SU-DHL-6 (cell line): ENCODE results near the gene SUPT7L.

ENCODE experiments used
- H2AFZ ChIP-seq: fragments of 200-600 bp; sonication (generic); 2 replicates; pipeline ENCODE4 v1.6.1; 2014; ENCODE audit warnings: low read depth, mild to moderate bottlenecking, moderate library complexity, mixed read lengths, antibody characterized with exemption, low read length; ENCODE audit not compliant: severe bottlenecking
- H3F3A ChIP-seq: fragments of 200-600 bp; shearing (Covaris generic); 2 replicates; pipeline ENCODE4 v1.6.0; 2016; ENCODE audit warnings: antibody characterized with exemption, mild to moderate bottlenecking; ENCODE audit not compliant: insufficient read depth
- H3K27ac ChIP-seq: fragments of 200-600 bp; sonication (generic); 2 replicates; pipeline ENCODE4 v1.5.1; 2016; ENCODE audit warnings: low read depth, mild to moderate bottlenecking, low read length, moderate library complexity, mixed read lengths
- H3K27me3 ChIP-seq: fragments of 200-600 bp; sonication (generic), shearing (Covaris generic); 2 replicates; pipeline ENCODE4 v1.6.0; 2014; ENCODE audit warnings: mild to moderate bottlenecking, low read length
- H3K36me3 ChIP-seq: fragments of 200-600 bp; sonication (generic); 2 replicates; pipeline ENCODE4 v1.6.1; 2014; ENCODE audit warnings: mild to moderate bottlenecking, low read length, mixed read lengths
- H3K4me2 ChIP-seq: fragments of 300-600, 200-600 bp; shearing (Covaris generic), sonication (generic); 2 replicates; pipeline ENCODE4 v1.6.0; 2014; ENCODE audit warnings: low read length, low read depth, mild to moderate bottlenecking; ENCODE audit not compliant: poor library complexity, severe bottlenecking
- H3K4me3 ChIP-seq: fragments of 200-600 bp; sonication (generic); 2 replicates; pipeline ENCODE4 v1.5.1; 2014; ENCODE audit warnings: antibody characterized with exemption, low read length, mild to moderate bottlenecking, mixed read lengths; ENCODE audit not compliant: insufficient read depth, poor library complexity, severe bottlenecking
- H3K79me2 ChIP-seq: fragments of 200-600 bp; sonication (generic); 2 replicates; pipeline ENCODE4 v1.6.1; 2014; ENCODE audit warnings: mild to moderate bottlenecking, low read length, moderate library complexity; ENCODE audit not compliant: insufficient read depth
- H3K9ac ChIP-seq: fragments of 200-600 bp; sonication (generic); 2 replicates; pipeline ENCODE4 v1.7.0; 2014; ENCODE audit warnings: mild to moderate bottlenecking, low read length
- H3K9me2 ChIP-seq: fragments of 200-600 bp; sonication (generic); replicated peaks from 2 replicates; pipeline ENCODE4 v1.6.1; 2014; ENCODE audit warnings: low read length; ENCODE audit not compliant: insufficient read depth
- H3K9me3 ChIP-seq: fragments of 200-600 bp; sonication (generic); 2 replicates; pipeline ENCODE4 v1.6.1; 2014; ENCODE audit warnings: low read length, mixed read lengths; ENCODE audit not compliant: insufficient read depth
- H4K20me1 ChIP-seq: fragments of 200-600 bp; sonication (generic); 2 replicates; pipeline ENCODE4 v1.6.1; 2014; ENCODE audit warnings: low read depth, mild to moderate bottlenecking, antibody characterized with exemption, low read length, moderate library complexity, mixed read lengths
- CTCF ChIP-seq: fragments of 200-600 bp; sonication (generic); IDR thresholded peaks from one replicate; pipeline ENCODE4 v1.5.1; 2017; ENCODE audit warnings: antibody characterized with exemption, mild to moderate bottlenecking, low read length, moderate library complexity; ENCODE audit not compliant: insufficient read depth, poor library complexity, severe bottlenecking
- EZH2phosphoT487 ChIP-seq: fragments of 200-600 bp; sonication (generic), shearing (Covaris generic); conservative IDR thresholded peaks from 2 replicates; pipeline ENCODE4 v1.6.1; 2018; ENCODE audit warnings: mild to moderate bottlenecking, antibody characterized with exemption, low read length, moderate library complexity, mixed read lengths

SUPT7L gene

GRCh38 chr2:27640722-27641245, 22.6 kb downstream of the SUPT7L start:
- Histone ChIP-seq H2AFZ (no peak overlapping the region), H3K4me2 (no peak overlapping the region), H3K9ac (no peak overlapping the region), H3K4me3 (no peak overlapping the region), H3K79me2 (no peaks in the 10 kb centered on the region), H3K9me2 (no peaks in the 10 kb centered on the region), H3K36me3 (peaks cover 27% of the 10 kb centered on the region), H3K27me3 (no peaks in the 10 kb centered on the region), H3K27ac (no peak overlapping the region), H4K20me1 (no peaks in the 10 kb centered on the region), H3F3A (peaks cover 4% of the 10 kb centered on the region), H3K9me3 (no peaks in the 10 kb centered on the region)
- TF ChIP-seq CTCF (no peak), EZH2phosphoT487 (no peak)

DNA sequence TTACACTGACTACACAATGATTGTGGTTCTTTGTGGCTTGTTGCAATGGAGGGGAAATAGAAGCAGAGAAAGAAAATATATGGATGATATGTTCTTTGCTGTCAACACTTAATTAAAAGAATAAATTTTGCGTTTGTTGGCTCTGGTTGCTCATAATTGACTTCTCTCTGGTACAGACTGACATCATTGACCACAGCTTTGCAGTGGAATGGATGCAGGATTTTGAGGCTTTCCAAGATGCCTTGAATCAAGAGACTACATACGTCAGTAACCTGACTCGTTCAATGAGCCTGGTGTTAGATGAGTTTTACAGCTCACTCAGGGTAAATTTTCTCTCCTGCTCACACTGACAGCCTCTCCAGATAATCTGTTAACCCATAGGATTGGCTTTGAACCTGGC, 24.7 kb downstream of the SUPT7L start:
- no peak for TF ChIP-seq CTCF
- no peak for TF ChIP-seq EZH2phosphoT487
- no peaks in the 10 kb centered on the region for H3K79me2 ChIP-seq
- no peak overlapping the region for H3K27ac ChIP-seq
- no peak overlapping the region for H3K4me3 ChIP-seq
- H3K36me3 ChIP-seq, result peaks cover 36% of the 10 kb centered on the region
- no peak overlapping the region for H3K4me2 ChIP-seq
- no peak overlapping the region for H3K9ac ChIP-seq
- H3K27me3 ChIP-seq, result no peaks in the 10 kb centered on the region
- no peaks in the 10 kb centered on the region; the same call in 1 of the 2 replicates for H3F3A ChIP-seq
- no peaks in the 10 kb centered on the region for H4K20me1 ChIP-seq
- H2AFZ ChIP-seq, result no peak overlapping the region
- no peaks in the 10 kb centered on the region for H3K9me3 ChIP-seq
- no peaks in the 10 kb centered on the region for H3K9me2 ChIP-seq

GRCh38 chr2:27638037-27638637, 25.3 kb downstream of the SUPT7L start:
- no peak overlapping the region for H3K27ac ChIP-seq
- H3K9ac ChIP-seq, result no peak overlapping the region
- H3K4me3 ChIP-seq, result no peak overlapping the region
- H3K4me2 ChIP-seq, result no peak overlapping the region
- no peaks in the 10 kb centered on the region for H3K27me3 ChIP-seq
- H4K20me1 ChIP-seq, result no peaks in the 10 kb centered on the region
- no peak overlapping the region for H2AFZ ChIP-seq
- TF ChIP-seq EZH2phosphoT487 (no peak), CTCF (no peak)
- H3K79me2 ChIP-seq, result no peaks in the 10 kb centered on the region
- no peaks in the 10 kb centered on the region for H3K9me2 ChIP-seq
- H3K36me3 ChIP-seq, result peaks cover 33% of the 10 kb centered on the region
- H3F3A ChIP-seq, result no peaks in the 10 kb centered on the region; the same call in 1 of the 2 replicates
- no peaks in the 10 kb centered on the region for H3K9me3 ChIP-seq
